Measurements from ENCODE around the gene CHID1. TPM values are rescaled to one million over a fixed set of nuclear protein-coding genes. Genes with fewer than 3 reads are reported as not detected.

Gene CHID1
- total and polyA plus RNA-seq, 3 donors from 2014 or later: 134 to 176 (median 146) TPM

DNA sequence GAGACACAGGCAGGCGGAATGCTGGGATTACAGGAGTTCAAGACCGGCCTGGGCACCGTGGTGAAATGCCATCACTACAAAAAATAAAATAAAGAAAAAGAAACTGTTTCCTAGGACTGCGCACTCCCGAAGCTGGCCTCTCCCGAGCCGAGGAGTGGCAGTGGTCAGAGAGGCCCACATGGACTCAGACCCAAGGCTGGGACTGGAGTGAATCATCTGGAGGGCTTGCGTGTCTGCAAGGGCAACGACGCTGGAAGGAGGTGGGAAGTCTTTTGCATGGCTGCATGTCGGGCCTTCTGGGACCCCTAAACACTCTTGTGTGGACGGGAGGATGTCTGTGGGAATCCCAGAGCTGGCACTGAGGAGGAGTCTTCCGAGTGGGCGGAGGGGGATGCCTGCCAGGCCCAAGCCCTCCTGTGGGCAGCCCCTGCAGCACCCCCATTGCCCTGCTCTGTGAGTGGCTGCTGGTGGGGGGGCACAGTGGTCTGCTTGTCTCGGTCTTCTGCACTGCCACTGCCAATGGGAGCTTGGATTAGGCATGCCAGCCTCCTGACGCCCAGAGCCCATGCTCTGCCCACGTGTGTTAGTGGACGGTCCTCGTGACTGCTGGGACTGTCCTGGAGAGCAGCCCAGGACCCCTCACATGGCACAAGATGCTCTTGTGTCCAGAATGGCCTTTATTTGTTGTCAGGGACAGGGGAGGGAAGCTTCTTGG lies 13.2 kb upstream of the CHID1 start:
- H3K4me1 ChIP-seq: peaks cover 12% of the 10 kb centered on the region
- TF ChIP-seq, protein P1, sequence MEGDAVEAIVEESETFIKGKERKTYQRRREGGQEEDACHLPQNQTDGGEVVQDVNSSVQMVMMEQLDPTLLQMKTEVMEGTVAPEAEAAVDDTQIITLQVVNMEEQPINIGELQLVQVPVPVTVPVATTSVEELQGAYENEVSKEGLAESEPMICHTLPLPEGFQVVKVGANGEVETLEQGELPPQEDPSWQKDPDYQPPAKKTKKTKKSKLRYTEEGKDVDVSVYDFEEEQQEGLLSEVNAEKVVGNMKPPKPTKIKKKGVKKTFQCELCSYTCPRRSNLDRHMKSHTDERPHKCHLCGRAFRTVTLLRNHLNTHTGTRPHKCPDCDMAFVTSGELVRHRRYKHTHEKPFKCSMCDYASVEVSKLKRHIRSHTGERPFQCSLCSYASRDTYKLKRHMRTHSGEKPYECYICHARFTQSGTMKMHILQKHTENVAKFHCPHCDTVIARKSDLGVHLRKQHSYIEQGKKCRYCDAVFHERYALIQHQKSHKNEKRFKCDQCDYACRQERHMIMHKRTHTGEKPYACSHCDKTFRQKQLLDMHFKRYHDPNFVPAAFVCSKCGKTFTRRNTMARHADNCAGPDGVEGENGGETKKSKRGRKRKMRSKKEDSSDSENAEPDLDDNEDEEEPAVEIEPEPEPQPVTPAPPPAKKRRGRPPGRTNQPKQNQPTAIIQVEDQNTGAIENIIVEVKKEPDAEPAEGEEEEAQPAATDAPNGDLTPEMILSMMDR (IDR thresholded peaks at IDR 0.05): no peak
- no peak for TF ChIP-seq POLR2A (IDR thresholded peaks at IDR 0.05)
- H3K4me3 ChIP-seq: no peak overlapping the region
- H3K27ac ChIP-seq: no peak overlapping the region
- intact Hi-C loops (cut with DNase I; ENCODE audit: low total_unique reads): no loop called here
- no peak for DNase-seq
- WGBS, 2 donors: 80 to 84% methylated on average over 11 to 19 of the region's 19 CpGs
- no peaks in the 10 kb centered on the region for H3K36me3 ChIP-seq (ENCODE audit: low read depth, missing control alignments)
- no peaks in the 10 kb centered on the region for H3K9me3 ChIP-seq
- no peaks in the 10 kb centered on the region for H3K27me3 ChIP-seq

DNA sequence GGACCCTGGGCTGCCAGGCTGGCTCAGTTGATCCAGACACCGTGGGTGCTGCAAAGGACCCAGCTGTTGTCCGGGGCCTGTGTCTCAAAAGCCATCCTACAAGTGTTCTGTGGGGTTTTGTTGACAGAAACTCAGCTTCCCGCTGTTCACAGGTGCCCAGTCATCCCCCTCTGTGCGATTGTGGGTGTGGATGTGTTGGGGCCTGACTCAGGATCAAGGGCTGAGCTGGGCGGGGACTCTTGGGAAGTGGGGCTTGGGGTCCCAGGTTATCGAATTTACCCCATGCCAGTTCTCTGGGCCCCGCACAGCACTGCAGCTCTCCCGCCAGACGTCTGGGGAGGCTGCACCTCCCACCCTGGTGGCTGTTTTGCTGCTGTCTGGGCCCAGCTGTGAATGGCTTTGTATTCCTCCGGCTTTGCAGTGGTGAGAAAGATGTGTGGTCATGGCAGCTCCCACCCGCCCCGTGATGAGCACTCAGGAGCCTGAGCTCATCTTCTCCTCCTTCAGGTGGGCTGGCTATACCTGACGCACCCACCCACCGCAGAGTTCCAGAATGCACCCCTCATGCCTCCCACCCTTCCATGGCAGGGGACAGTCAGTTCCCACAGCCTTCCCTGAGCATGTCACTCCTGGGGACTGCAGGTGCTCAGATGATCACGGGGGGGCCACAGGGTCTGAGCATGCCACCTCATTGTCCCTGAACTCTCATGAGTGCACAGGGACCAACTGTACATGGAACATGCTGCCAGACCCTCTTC lies 11.5 kb upstream of the CHID1 start:
- no peaks in the 10 kb centered on the region for H3K36me3 ChIP-seq (ENCODE audit: low read depth, missing control alignments)
- TF ChIP-seq, protein P1 (IDR thresholded peaks at IDR 0.05): no peak
- TF ChIP-seq POLR2A (IDR thresholded peaks at IDR 0.05): no peak
- no peak for DNase-seq
- intact Hi-C loops (cut with DNase I; ENCODE audit: low total_unique reads): no loop called here
- no peaks in the 10 kb centered on the region for H3K27me3 ChIP-seq
- 76 to 79% methylated on average over 7 to 14 of the region's 15 CpGs for WGBS, 2 donors
- no peak overlapping the region for H3K27ac ChIP-seq
- H3K4me3 ChIP-seq: no peak overlapping the region
- no peaks in the 10 kb centered on the region for H3K9me3 ChIP-seq
- peaks cover 9% of the 10 kb centered on the region for H3K4me1 ChIP-seq

DNA sequence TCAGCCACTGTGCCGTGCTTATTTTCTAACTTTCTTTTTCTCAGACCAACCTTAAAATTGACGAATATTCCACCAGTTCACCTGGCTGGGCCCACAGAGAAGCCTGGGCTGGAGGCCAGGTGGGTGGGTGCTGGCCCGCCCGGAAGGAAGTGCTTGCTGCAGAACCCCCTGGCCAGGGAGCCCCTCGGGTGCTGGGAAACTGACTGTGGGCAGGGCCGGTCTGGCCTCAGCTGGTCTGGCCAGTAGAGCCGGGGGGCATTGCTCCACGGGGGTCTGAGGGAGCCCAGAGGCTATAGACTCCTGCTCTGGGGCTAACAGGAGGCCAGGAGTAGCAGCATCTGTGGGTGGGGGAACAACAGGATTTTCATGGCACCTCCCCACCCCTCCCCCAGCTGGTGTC lies 6.8 kb upstream of the CHID1 start:
- no peak for TF ChIP-seq POLR2A (IDR thresholded peaks at IDR 0.05)
- TF ChIP-seq, protein P1 (IDR thresholded peaks at IDR 0.05): no peak
- no peaks in the 10 kb centered on the region for H3K27me3 ChIP-seq
- H3K4me1 ChIP-seq: peaks cover 4% of the 10 kb centered on the region
- no peak for DNase-seq
- H3K36me3 ChIP-seq (ENCODE audit: low read depth, missing control alignments): no peaks in the 10 kb centered on the region
- no peaks in the 10 kb centered on the region for H3K9me3 ChIP-seq
- 89 to 93% methylated on average over 7 to 8 of the region's 8 CpGs for WGBS, 2 donors
- H3K27ac ChIP-seq: no peak overlapping the region
- intact Hi-C loops (cut with DNase I; ENCODE audit: low total_unique reads): no loop called here
- H3K4me3 ChIP-seq: no peak overlapping the region

DNA sequence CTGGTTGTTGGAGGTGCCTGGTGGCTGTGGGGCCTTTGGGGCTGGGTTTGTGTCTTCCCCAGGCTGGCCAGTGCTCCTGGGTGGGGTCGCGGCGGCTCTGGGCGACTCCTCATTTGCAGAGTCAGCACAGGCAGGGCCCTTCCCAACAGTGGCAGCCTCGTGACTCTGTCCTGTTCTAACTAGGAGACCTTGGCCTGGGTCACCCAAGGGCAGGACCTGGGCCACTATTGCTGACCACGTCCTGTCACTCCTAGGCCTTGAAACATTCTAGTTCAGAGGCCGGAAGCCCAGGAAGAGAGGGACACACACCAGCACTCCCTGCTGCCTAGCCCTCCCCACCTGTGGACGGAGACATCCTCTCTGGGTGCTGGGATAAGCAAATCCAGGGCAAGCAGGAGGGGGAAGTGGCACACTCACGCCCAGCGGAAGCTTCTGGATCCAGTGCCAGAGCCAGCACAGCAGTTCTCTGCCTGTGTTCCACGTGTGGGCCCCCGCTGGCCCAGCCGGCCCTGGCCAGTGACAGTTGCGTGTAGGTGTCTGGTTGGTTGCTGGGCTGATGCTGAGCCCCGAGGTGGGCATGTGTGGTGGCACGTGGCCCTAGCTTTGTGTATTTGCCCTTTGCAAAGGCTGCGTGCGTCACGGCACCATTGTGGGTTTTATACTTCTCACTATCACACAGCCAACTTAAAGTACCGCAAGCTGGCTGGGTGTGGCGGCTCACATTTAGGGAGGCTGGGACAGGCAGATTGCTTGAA lies 4.3 kb upstream of the CHID1 start:
- H3K27ac ChIP-seq: peak overlapping the region in 1 of 2 donors; percentile 50
- H3K4me1 ChIP-seq: peaks cover 14% of the 10 kb centered on the region
- no peaks in the 10 kb centered on the region for H3K9me3 ChIP-seq
- no peaks in the 10 kb centered on the region for H3K27me3 ChIP-seq
- 84 to 94% methylated on average over 13 to 21 of the region's 21 CpGs for WGBS, 2 donors
- H3K36me3 ChIP-seq (ENCODE audit: low read depth, missing control alignments): no peaks in the 10 kb centered on the region
- TF ChIP-seq, protein P1 (IDR thresholded peaks at IDR 0.05): no peak
- no peak for TF ChIP-seq POLR2A (IDR thresholded peaks at IDR 0.05)
- DNase-seq: peak; percentile 61
- H3K4me3 ChIP-seq: no peak overlapping the region
- intact Hi-C loops (cut with DNase I; ENCODE audit: low total_unique reads): no loop called here
